DND-41 (cell line): Measurements from ENCODE around the gene RFLNA.

Experiments used
- CTCF ChIP-seq: IDR thresholded peaks from 2 replicates; pipeline ENCODE4 v1.5.1; 2012; ENCODE audit warnings: borderline replicate concordance, low read length, moderate library complexity, mild to moderate bottlenecking; ENCODE audit not compliant: poor library complexity, severe bottlenecking; ENCODE audit errors: extremely low read depth
- EZH2 ChIP-seq: IDR thresholded peaks from 3 replicates; pipeline ENCODE4 v1.6.1; 2012; ENCODE audit warnings: borderline replicate concordance, low read depth, mild to moderate bottlenecking, moderate library complexity, low read length, inconsistent platforms; ENCODE audit not compliant: severe bottlenecking

- no peak for TF ChIP-seq EZH2
- TF ChIP-seq CTCF, result no peak
These were observed 2.5 kb downstream of the RFLNA start for GRCh38 chr12:124297389-124297788.
